ENCODE results near the gene DCC.

DNA sequence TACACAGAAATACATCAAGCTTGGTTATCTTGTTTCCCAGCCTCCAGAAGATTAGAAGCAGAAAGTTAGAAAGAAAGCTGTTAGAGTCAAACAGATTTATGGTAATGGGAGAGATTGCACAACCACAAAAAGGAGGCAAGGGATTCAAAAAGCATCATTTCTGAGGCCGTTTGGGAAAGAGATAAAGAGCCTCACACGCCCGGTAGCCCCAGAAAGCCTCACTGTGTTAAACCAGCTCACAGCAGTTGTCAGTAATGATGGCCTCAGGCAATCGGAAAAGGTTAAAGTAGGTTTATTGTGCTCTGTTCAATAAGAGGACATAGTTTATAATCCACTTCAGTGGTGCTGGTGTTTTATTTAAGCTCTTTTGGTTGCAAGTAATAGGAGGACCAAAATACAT is 111.3 kb downstream of the DCC start:
- no peak for TF ChIP-seq EZH2phosphoT487 (IDR thresholded peaks at IDR 0.05; ENCODE audit: borderline replicate concordance, low read depth)
- TF ChIP-seq, protein P1, sequence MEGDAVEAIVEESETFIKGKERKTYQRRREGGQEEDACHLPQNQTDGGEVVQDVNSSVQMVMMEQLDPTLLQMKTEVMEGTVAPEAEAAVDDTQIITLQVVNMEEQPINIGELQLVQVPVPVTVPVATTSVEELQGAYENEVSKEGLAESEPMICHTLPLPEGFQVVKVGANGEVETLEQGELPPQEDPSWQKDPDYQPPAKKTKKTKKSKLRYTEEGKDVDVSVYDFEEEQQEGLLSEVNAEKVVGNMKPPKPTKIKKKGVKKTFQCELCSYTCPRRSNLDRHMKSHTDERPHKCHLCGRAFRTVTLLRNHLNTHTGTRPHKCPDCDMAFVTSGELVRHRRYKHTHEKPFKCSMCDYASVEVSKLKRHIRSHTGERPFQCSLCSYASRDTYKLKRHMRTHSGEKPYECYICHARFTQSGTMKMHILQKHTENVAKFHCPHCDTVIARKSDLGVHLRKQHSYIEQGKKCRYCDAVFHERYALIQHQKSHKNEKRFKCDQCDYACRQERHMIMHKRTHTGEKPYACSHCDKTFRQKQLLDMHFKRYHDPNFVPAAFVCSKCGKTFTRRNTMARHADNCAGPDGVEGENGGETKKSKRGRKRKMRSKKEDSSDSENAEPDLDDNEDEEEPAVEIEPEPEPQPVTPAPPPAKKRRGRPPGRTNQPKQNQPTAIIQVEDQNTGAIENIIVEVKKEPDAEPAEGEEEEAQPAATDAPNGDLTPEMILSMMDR (IDR thresholded peaks at IDR 0.05): no peak
- no peak for TF ChIP-seq POLR2AphosphoS5 (IDR thresholded peaks at IDR 0.05; ENCODE audit: low read depth, low read length)
